ENCODE measurements around the gene RBBP5. TPM values are rescaled to one million over a fixed set of nuclear protein-coding genes. Genes with fewer than 3 reads are reported as not detected.

Gene RBBP5
- polyA plus RNA-seq, 3 donors, result 4.9 to 10.2 (median 8.1) TPM

- Histone ChIP-seq H3K79me2 (ENCODE audit: insufficient read depth, low read length) (no peaks in the 10 kb centered on the region), H3K9ac (ENCODE audit: insufficient read depth, low read length, poor library complexity, severe bottlenecking) (no peak overlapping the region), H3K4me1 (ENCODE audit: control insufficient read depth in 1 of 2, insufficient read depth in 2 of 2, low read length in 2 of 2) (no peaks in the 10 kb centered on the region), H3K36me3 (replicated peaks in 1 of 2; ENCODE audit: control insufficient read depth in 1 of 2, insufficient read depth in 2 of 2, low read length in 2 of 2) (no peaks in the 10 kb centered on the region), H3K4me3 (replicated peaks in 1 of 3; ENCODE audit: low read depth in 2 of 3, low read length in 3 of 3) (no peak overlapping the region), H4K20me1 (ENCODE audit: insufficient read depth, low read length) (no peaks in the 10 kb centered on the region), H2AFZ (ENCODE audit: insufficient read depth, low read depth, low read length, poor library complexity, severe bottlenecking) (no peak overlapping the region), H3K9me3 (replicated peaks in 1 of 2; ENCODE audit: control insufficient read depth in 1 of 2, insufficient read depth in 1 of 2, low read length in 2 of 2) (no peaks in the 10 kb centered on the region), H3K27ac (ENCODE audit: low read depth in 1 of 2, low read length in 2 of 2) (no peak overlapping the region), H3K4me2 (replicated peaks; ENCODE audit: extremely low read depth, low read length, poor library complexity, severe bottlenecking) (no peak overlapping the region), H3K27me3 (ENCODE audit: control insufficient read depth in 2 of 2, insufficient read depth in 2 of 2, low read length in 2 of 2) (no peaks in the 10 kb centered on the region)
- no peak overlapping the region for H3K4me3 Mint-ChIP-seq
- H3K4me1 Mint-ChIP-seq, result no peaks in the 10 kb centered on the region
- no peaks in the 10 kb centered on the region for H3K36me3 Mint-ChIP-seq
- 92% methylated on average over 2 of the region's 2 CpGs for WGBS (ENCODE audit: insufficient coverage)
- intact Hi-C loops (cut with micrococcal nuclease), result no loop called here
- H3K27me3 Mint-ChIP-seq (ENCODE audit: low read depth in 3 of 3), result peaks cover 0 to 3% (median 2%) of the 10 kb centered on the region in 3 donors
- H3K9me3 Mint-ChIP-seq, result no peaks in the 10 kb centered on the region
- TF ChIP-seq CTCF (IDR thresholded peaks at IDR 0.05), result no peak
- DNase-seq, result no peak
- peak overlapping the region in 1 of 7 donors; percentile 43 for H3K27ac Mint-ChIP-seq
Observed at GRCh38 chr1:205071028-205071409, 50.8 kb downstream of the RBBP5 start.

GRCh38 chr1:205069371-205070125 lies 52.2 kb downstream of the RBBP5 start:
- Mint-ChIP-seq H3K9me3 (no peaks in the 10 kb centered on the region), H3K27me3 (ENCODE audit: low read depth in 3 of 3) (peaks cover 0 to 3% (median 0%) of the 10 kb centered on the region in 3 donors), H3K4me1 (no peaks in the 10 kb centered on the region), H3K27ac (peak overlapping the region in 1 of 7 donors; percentile 5), H3K4me3 (no peak overlapping the region), H3K36me3 (no peaks in the 10 kb centered on the region)
- intact Hi-C loops (cut with micrococcal nuclease), result no loop called here
- Histone ChIP-seq H3K27me3 (ENCODE audit: control insufficient read depth in 2 of 2, insufficient read depth in 2 of 2, low read length in 2 of 2) (no peaks in the 10 kb centered on the region), H3K4me2 (replicated peaks; ENCODE audit: extremely low read depth, low read length, poor library complexity, severe bottlenecking) (no peak overlapping the region), H2AFZ (ENCODE audit: insufficient read depth, low read depth, low read length, poor library complexity, severe bottlenecking) (no peak overlapping the region), H3K27ac (ENCODE audit: low read depth in 1 of 2, low read length in 2 of 2) (no peak overlapping the region), H3K9me3 (replicated peaks in 1 of 2; ENCODE audit: control insufficient read depth in 1 of 2, insufficient read depth in 1 of 2, low read length in 2 of 2) (no peaks in the 10 kb centered on the region), H3K79me2 (ENCODE audit: insufficient read depth, low read length) (no peaks in the 10 kb centered on the region), H3K4me1 (ENCODE audit: control insufficient read depth in 1 of 2, insufficient read depth in 2 of 2, low read length in 2 of 2) (no peaks in the 10 kb centered on the region), H3K4me3 (replicated peaks in 1 of 3; ENCODE audit: low read depth in 2 of 3, low read length in 3 of 3) (no peak overlapping the region), H3K9ac (ENCODE audit: insufficient read depth, low read length, poor library complexity, severe bottlenecking) (no peak overlapping the region), H4K20me1 (ENCODE audit: insufficient read depth, low read length) (no peaks in the 10 kb centered on the region), H3K36me3 (replicated peaks in 1 of 2; ENCODE audit: control insufficient read depth in 1 of 2, insufficient read depth in 2 of 2, low read length in 2 of 2) (no peaks in the 10 kb centered on the region)
- 89% methylated on average over 31 of the region's 42 CpGs for WGBS (ENCODE audit: insufficient coverage)
- no peak for TF ChIP-seq CTCF (IDR thresholded peaks at IDR 0.05)
- DNase-seq, result no peak

Measured in CD14-positive monocyte (primary cell).